ENCODE results near the gene HK2. TPM values are rescaled to one million over a fixed set of nuclear protein-coding genes. Genes with fewer than 3 reads are reported as not detected.
"Not testable (repeated sequence)": the region's sequence is repeated elsewhere in the genome, so short reads cannot be mapped to it uniquely, and the experiment has no call there.

HK2 gene
- total RNA-seq, 1 donor from 2014 or later = 20.7 TPM

GRCh38 chr2:74895001-74895400 is 61.1 kb downstream of the HK2 start:
- Histone ChIP-seq H3K27me3 (ENCODE audit: control insufficient read depth, insufficient read depth, low read length) (no peaks in the 10 kb centered on the region), H3K36me3 (ENCODE audit: control insufficient read depth, insufficient read depth, low read length) (no peaks in the 10 kb centered on the region), H3K4me3 (ENCODE audit: low read depth, low read length) (no peak overlapping the region)
- TF ChIP-seq CTCF (IDR thresholded peaks at IDR 0.05; ENCODE audit: insufficient read depth, low read length, poor library complexity, severe bottlenecking) = no peak
- DNase-seq (ENCODE audit: low read depth) = no peak

- Histone ChIP-seq H3K4me3 (ENCODE audit: low read depth, low read length) (no peak overlapping the region), H3K36me3 (ENCODE audit: control insufficient read depth, insufficient read depth, low read length) (no peaks in the 10 kb centered on the region), H3K27me3 (ENCODE audit: control insufficient read depth, insufficient read depth, low read length) (no peaks in the 10 kb centered on the region)
- no peak for DNase-seq (ENCODE audit: low read depth)
- no peak for TF ChIP-seq CTCF (IDR thresholded peaks at IDR 0.05; ENCODE audit: insufficient read depth, low read length, poor library complexity, severe bottlenecking)
Measured at GRCh38 chr2:74896232-74896631, 62.3 kb downstream of the HK2 start.

GRCh38 chr2:74900225-74900624 is 66.3 kb downstream of the HK2 start:
- not testable (repeated sequence) for H3K27me3 ChIP-seq (ENCODE audit: control insufficient read depth, insufficient read depth, low read length); DNase-seq (ENCODE audit: low read depth); H3K4me3 ChIP-seq (ENCODE audit: low read depth, low read length); H3K36me3 ChIP-seq (ENCODE audit: control insufficient read depth, insufficient read depth, low read length)

- Histone ChIP-seq H3K36me3 (ENCODE audit: control insufficient read depth, insufficient read depth, low read length) (no peaks in the 10 kb centered on the region), H3K4me3 (ENCODE audit: low read depth, low read length) (no peak overlapping the region), H3K27me3 (ENCODE audit: control insufficient read depth, insufficient read depth, low read length) (no peaks in the 10 kb centered on the region)
- no peak for DNase-seq (ENCODE audit: low read depth)
- TF ChIP-seq CTCF (IDR thresholded peaks at IDR 0.05; ENCODE audit: insufficient read depth, low read length, poor library complexity, severe bottlenecking) = no peak
Measured at GRCh38 chr2:74902281-74902860, 68.4 kb downstream of the HK2 start.

- H3K36me3 ChIP-seq (ENCODE audit: control insufficient read depth, insufficient read depth, low read length) = no peaks in the 10 kb centered on the region
- no peak overlapping the region for H3K4me3 ChIP-seq (ENCODE audit: low read depth, low read length)
- H3K27me3 ChIP-seq (ENCODE audit: control insufficient read depth, insufficient read depth, low read length) = peaks cover 2% of the 10 kb centered on the region
- DNase-seq (ENCODE audit: low read depth) = no peak
- no peak for TF ChIP-seq CTCF (IDR thresholded peaks at IDR 0.05; ENCODE audit: insufficient read depth, low read length, poor library complexity, severe bottlenecking)
Measured at GRCh38 chr2:74906395-74906794, 72.5 kb downstream of the HK2 start.

GRCh38 chr2:74907560-74907959 is 73.6 kb downstream of the HK2 start:
- H3K4me3 ChIP-seq (ENCODE audit: low read depth, low read length); H3K27me3 ChIP-seq (ENCODE audit: control insufficient read depth, insufficient read depth, low read length); H3K36me3 ChIP-seq (ENCODE audit: control insufficient read depth, insufficient read depth, low read length); DNase-seq (ENCODE audit: low read depth): not testable (repeated sequence)

GRCh38 chr2:74908748-74909444 is 75.0 kb downstream of the HK2 start:
- H3K27me3 ChIP-seq (ENCODE audit: control insufficient read depth, insufficient read depth, low read length) = peaks cover 2% of the 10 kb centered on the region
- H3K36me3 ChIP-seq (ENCODE audit: control insufficient read depth, insufficient read depth, low read length) = no peaks in the 10 kb centered on the region
- H3K4me3 ChIP-seq (ENCODE audit: low read depth, low read length) = no peak overlapping the region
- no peak for TF ChIP-seq CTCF (IDR thresholded peaks at IDR 0.05; ENCODE audit: insufficient read depth, low read length, poor library complexity, severe bottlenecking)
- DNase-seq (ENCODE audit: low read depth) = no peak

Measured in kidney epithelial cell (primary cell).